ENCODE data around the gene NTSR1. TPM values are rescaled to one million over a fixed set of nuclear protein-coding genes. Genes with fewer than 3 reads are reported as not detected.

Gene NTSR1
- total and polyA plus RNA-seq, 2 of the 13 experiments (the other 11 are each of a cell fraction or from before 2014, with no cell fraction given), result 0.09 to 0.12 TPM

GRCh38 chr20:62738025-62738881 is 29.6 kb downstream of the NTSR1 start:
- intact Hi-C loops (cut with micrococcal nuclease; ENCODE audit: unreplicated experiment), result no loop called here
- WGBS (ENCODE audit: low lambda C conversion rate), result 19% methylated on average over 29 of the region's 29 CpGs
- Histone ChIP-seq H4K20me1 (ENCODE audit: insufficient read depth, low read length) (no peaks in the 10 kb centered on the region; the same call in 1 of the 2 replicates), H3K4me2 (ENCODE audit: low read depth, low read length) (no peak overlapping the region), H2AFZ (ENCODE audit: low read length) (no peak overlapping the region), H3K4me1 (ENCODE audit: insufficient read depth, low read length) (peaks cover 11% of the 10 kb centered on the region; the same call in 1 of the 2 replicates), H3K9me3 (ENCODE audit: low read length) (no peaks in the 10 kb centered on the region), H3K27me3 (ENCODE audit: control insufficient read depth in 1 of 2, insufficient read depth in 2 of 2, low read length in 2 of 2) (peaks cover 68 to 98% of the 10 kb centered on the region in 2 experiments), H3K36me3 (replicated peaks in 1 of 2; ENCODE audit: control insufficient read depth in 1 of 2, insufficient read depth in 2 of 2, low read length in 2 of 2) (no peaks in the 10 kb centered on the region), H3K9ac (ENCODE audit: insufficient read depth, low read depth, low read length) (no peak overlapping the region), H3K27ac (ENCODE audit: extremely low read length, insufficient read depth, low read length) (no peak overlapping the region), H3K79me2 (ENCODE audit: insufficient read depth, low read length) (no peaks in the 10 kb centered on the region), H3K4me3 (replicated peaks in 1 of 3; ENCODE audit: insufficient read depth in 1 of 3, low read depth in 2 of 3, low read length in 3 of 3) (no peak overlapping the region)
- no TSS peak for BruUV-seq (replicated peaks)
- no peak for DNase-seq (ENCODE audit: low spot score)
- ChIA-PET POLR2A (no interaction called here), CTCF (ENCODE audit: low intra/inter-chr PET ratio, low total read pairs) (no interaction called here)
- no peak for TF ChIP-seq ZNF263 (CRISPR knock-in tag; IDR thresholded peaks at IDR 0.05)
- TF ChIP-seq ZNF644 (CRISPR knock-in tag; IDR thresholded peaks at IDR 0.05; ENCODE audit: low read depth), result no peak
- TF ChIP-seq REST (IDR thresholded peaks at IDR 0.05; ENCODE audit: borderline replicate concordance in 1 of 2, low read depth in 1 of 2, low read length in 2 of 2), result no peak
- no peak for TF ChIP-seq NR1H2 (CRISPR knock-in tag; IDR thresholded peaks at IDR 0.05; ENCODE audit: borderline replicate concordance, low read depth)
- no peak for TF ChIP-seq SNAI1 (CRISPR knock-in tag; IDR thresholded peaks at IDR 0.05; ENCODE audit: borderline replicate concordance)
- no peak for TF ChIP-seq TP53 (CRISPR knock-in tag; conservative IDR thresholded peaks at IDR 0.05)
- no peak for TF ChIP-seq PREB (CRISPR knock-in tag; IDR thresholded peaks at IDR 0.05)
- no peak for TF ChIP-seq TAF1 (CRISPR knock-in tag; IDR thresholded peaks at IDR 0.05)
- in situ Hi-C loops (cut with HindIII; ENCODE audit: extremely low pct_ligation_motif_present, low pct_unique_long_range_greater_than_20kb), result no loop called here
- no peak for FAIRE-seq
- ATAC-seq, result no peak
